ENCODE data around the gene DNMBP. TPM values are rescaled to one million over a fixed set of nuclear protein-coding genes. Genes with fewer than 3 reads are reported as not detected.
"Not testable (repeated sequence)": the region's sequence is repeated elsewhere in the genome, so short reads cannot be mapped to it uniquely, and the experiment has no call there.

DNMBP gene
- total RNA-seq, 2 donors from 2014 or later: 4.1 to 4.3 TPM

DNA sequence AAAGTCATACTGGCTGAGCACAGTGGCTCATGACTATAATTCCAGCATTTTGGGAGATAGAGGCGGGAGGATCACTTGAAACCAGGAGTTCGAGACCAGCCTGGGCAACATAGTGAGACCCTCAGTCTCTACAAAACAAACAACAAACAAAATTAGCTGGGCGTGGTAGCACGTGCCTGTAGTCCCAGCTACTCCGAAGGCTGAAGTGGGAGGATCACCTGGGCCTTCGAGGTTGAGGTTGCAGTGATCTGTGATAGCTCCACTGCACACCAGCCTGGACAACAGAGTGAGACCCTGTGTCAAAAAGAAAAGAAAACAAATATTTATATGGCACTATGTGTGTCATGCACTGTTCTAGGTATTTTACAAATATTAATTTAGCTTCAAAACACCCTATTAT lies 94.3 kb downstream of the DNMBP start:
- ATAC-seq: no peak
- DNase-seq (ENCODE audit: low spot score): no peak
- H3K27ac Mint-ChIP-seq: no peak overlapping the region
- H3K27me3 Mint-ChIP-seq: no peaks in the 10 kb centered on the region
- H3K36me3 Mint-ChIP-seq: no peaks in the 10 kb centered on the region
- H3K4me3 Mint-ChIP-seq: no peak overlapping the region
- no peaks in the 10 kb centered on the region for H3K4me1 Mint-ChIP-seq (ENCODE audit: low read depth in 2 of 2)
- H3K9me3 Mint-ChIP-seq: no peaks in the 10 kb centered on the region

DNA sequence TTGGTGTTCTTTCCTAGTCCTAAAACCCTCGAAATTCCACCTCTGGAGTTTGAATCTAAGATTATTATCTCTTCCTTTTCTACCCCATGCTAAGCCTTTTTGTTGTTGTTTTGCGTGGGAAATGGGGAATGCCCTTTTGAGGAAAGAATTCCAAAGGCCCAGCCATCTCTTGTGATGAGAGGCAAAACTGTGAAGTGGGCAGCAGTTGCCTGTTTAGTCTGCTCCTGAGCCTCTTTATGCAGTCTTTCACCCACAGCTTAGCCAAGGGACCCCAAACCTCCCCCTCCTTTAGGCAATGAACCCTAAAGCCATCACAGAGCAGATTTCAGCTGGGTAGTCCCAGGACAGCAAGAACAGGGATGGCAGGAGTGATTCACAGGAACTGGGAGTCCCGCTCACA lies 95.5 kb downstream of the DNMBP start:
- Mint-ChIP-seq H3K4me1 (ENCODE audit: low read depth in 2 of 2) (peaks cover 2% of the 10 kb centered on the region in 2 donors), H3K36me3 (no peaks in the 10 kb centered on the region), H3K4me3 (no peak overlapping the region), H3K9me3 (no peaks in the 10 kb centered on the region), H3K27ac (no peak overlapping the region), H3K27me3 (no peaks in the 10 kb centered on the region)
- DNase-seq (ENCODE audit: low spot score): no peak
- ATAC-seq: no peak

DNA sequence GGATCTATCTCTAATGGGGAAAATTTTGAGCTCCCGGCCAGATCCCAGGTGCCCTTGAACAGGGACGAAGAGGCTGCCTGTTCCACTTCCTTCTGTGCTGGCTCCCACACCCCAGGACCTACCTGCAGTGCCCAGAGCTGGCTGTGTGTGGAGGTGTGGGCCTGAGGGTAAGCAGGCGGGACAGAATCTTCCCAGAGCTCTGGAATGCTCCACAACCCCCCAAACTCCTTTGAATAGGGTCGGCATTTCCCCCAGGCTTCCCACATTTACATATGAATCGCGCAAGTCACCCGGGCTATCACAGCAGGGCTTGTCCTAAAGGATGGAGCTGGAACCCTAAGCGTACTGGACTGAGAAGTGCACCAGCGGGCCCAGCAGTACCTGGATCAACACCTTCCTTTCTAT lies 95.9 kb downstream of the DNMBP start:
- peaks cover 6% of the 10 kb centered on the region in 2 donors for H3K4me1 Mint-ChIP-seq (ENCODE audit: low read depth in 2 of 2)
- H3K4me3 Mint-ChIP-seq: no peak overlapping the region
- H3K9me3 Mint-ChIP-seq: no peaks in the 10 kb centered on the region
- H3K27me3 Mint-ChIP-seq: no peaks in the 10 kb centered on the region
- no peak overlapping the region for H3K27ac Mint-ChIP-seq
- no peaks in the 10 kb centered on the region for H3K36me3 Mint-ChIP-seq
- no peak for DNase-seq (ENCODE audit: low spot score)
- no peak for ATAC-seq

DNA sequence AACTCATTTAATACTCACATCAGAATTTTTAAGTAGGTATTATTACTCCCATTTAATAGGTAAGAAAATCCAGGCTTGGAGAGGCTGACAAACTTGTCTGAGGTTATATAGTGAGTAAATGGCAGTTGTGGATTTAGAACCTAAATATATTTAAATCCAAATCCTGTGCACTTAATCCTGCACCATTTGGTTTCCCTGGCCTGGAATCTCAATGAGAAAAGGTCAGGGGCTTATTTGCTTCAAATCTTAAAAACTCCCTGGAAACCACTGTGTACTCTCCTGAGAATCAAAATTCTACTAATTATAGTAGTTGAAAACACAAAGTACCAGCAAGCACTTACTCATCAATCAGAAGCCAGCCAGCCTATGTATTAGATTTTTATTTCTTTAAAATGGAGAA lies 97.7 kb downstream of the DNMBP start:
- Mint-ChIP-seq H3K27me3 (no peaks in the 10 kb centered on the region), H3K36me3 (peaks cover 5% of the 10 kb centered on the region), H3K4me1 (ENCODE audit: low read depth in 2 of 2) (peaks cover 8 to 17% of the 10 kb centered on the region in 2 donors), H3K4me3 (no peak overlapping the region), H3K27ac (no peak overlapping the region), H3K9me3 (no peaks in the 10 kb centered on the region)
- DNase-seq (ENCODE audit: low spot score) (no peak), ATAC-seq (no peak)

GRCh38 chr10:99908512-99908911 lies 101.2 kb downstream of the DNMBP start:
- Mint-ChIP-seq H3K36me3 (peaks cover 5% of the 10 kb centered on the region), H3K27me3 (no peaks in the 10 kb centered on the region), H3K9me3 (no peaks in the 10 kb centered on the region), H3K4me3 (peak overlapping the region; percentile 16), H3K27ac (peak overlapping the region in 1 of 2 donors; percentile 38), H3K4me1 (ENCODE audit: low read depth in 2 of 2) (peaks cover 8 to 19% of the 10 kb centered on the region in 2 donors)
- DNase-seq (ENCODE audit: low spot score) (no peak), ATAC-seq (peak; percentile 43 to 60)

- Mint-ChIP-seq H3K9me3 (no peaks in the 10 kb centered on the region), H3K4me1 (ENCODE audit: low read depth in 2 of 2) (peaks cover 8 to 20% of the 10 kb centered on the region in 2 donors), H3K27me3 (no peaks in the 10 kb centered on the region), H3K27ac (no peak overlapping the region), H3K36me3 (peaks cover 5% of the 10 kb centered on the region), H3K4me3 (no peak overlapping the region)
- ATAC-seq (no peak), DNase-seq (ENCODE audit: low spot score) (no peak)
Measured at GRCh38 chr10:99906470-99906869, 103.3 kb downstream of the DNMBP start.

DNA sequence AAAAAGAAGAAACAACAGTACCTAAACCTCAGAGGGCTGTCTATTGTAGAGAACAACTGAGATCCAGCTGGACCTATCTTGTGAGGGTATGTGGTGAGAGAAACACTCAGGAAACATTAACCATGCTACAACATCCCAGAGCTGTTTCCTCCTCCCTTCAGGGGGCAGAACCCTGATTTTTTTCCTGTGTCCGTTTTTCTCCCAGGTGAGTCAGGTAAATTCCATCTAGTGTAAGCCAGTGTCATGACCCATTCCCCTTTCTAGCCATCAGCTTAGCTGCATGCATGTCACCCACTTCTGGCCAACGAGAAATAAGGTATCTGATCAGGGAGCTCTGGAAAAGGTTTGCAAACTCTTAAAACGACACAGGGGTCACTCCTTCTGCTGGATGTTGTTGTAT lies 103.8 kb downstream of the DNMBP start:
- no peak for ATAC-seq
- Mint-ChIP-seq H3K9me3 (no peaks in the 10 kb centered on the region), H3K36me3 (peaks cover 5% of the 10 kb centered on the region), H3K4me3 (no peak overlapping the region), H3K27me3 (no peaks in the 10 kb centered on the region), H3K4me1 (ENCODE audit: low read depth in 2 of 2) (peaks cover 8 to 20% of the 10 kb centered on the region in 2 donors), H3K27ac (no peak overlapping the region)
- DNase-seq (ENCODE audit: low spot score): no peak

DNA sequence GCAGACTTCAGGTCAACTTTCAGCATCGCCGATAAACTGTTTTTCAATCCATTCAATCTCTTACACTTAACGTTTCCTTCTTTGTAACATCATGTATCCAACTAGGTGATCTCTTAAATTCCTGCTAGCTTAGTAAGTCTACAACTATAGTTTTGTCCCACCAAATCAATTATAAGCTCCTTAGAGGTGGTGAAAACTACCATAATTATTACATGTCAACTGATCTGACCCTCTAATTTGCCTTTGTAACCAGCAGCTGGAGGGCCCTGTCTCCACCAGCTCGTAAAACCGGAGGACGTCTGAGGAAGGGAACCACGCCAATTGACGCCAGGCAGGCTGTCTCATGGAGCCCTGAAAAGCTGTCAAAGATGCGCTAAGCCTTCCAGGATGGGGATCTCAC lies 113.9 kb downstream of the DNMBP start:
- peaks cover 16% of the 10 kb centered on the region for H3K36me3 Mint-ChIP-seq
- no peaks in the 10 kb centered on the region for H3K4me1 Mint-ChIP-seq (ENCODE audit: low read depth in 2 of 2)
- DNase-seq (ENCODE audit: low spot score) (no peak), ATAC-seq (no peak)
- H3K4me3 Mint-ChIP-seq: no peak overlapping the region
- no peaks in the 10 kb centered on the region for H3K9me3 Mint-ChIP-seq
- no peaks in the 10 kb centered on the region for H3K27me3 Mint-ChIP-seq
- no peak overlapping the region for H3K27ac Mint-ChIP-seq

DNA sequence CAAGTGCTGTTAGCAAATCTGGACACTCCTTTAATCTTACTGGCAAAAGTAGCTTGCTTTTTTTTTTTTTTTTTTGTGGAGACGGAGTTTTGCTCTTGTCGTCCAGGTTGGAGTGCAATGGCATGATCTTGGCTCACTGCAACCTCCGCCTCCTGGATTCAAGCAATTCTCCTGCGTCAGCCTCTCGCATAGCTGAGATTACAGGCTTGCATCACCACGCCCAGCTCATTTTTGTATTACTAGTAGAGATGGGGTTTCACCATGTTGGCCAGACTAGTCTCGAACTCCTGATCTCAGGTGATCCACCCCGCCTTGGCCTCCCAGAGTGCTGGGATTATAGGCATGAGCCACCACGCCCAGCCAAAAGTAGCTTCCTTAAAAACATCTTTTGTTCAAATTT lies 114.7 kb downstream of the DNMBP start:
- not testable (repeated sequence) for ATAC-seq; H3K27ac Mint-ChIP-seq; H3K4me1 Mint-ChIP-seq (ENCODE audit: low read depth in 2 of 2); H3K4me3 Mint-ChIP-seq; DNase-seq (ENCODE audit: low spot score); H3K27me3 Mint-ChIP-seq; H3K9me3 Mint-ChIP-seq
- H3K36me3 Mint-ChIP-seq: peaks cover 16% of the 10 kb centered on the region

GRCh38 chr10:99894613-99895012 lies 115.1 kb downstream of the DNMBP start:
- peaks cover 16% of the 10 kb centered on the region for H3K36me3 Mint-ChIP-seq

GRCh38 chr10:99888622-99889021 lies 121.1 kb downstream of the DNMBP start:
- H3K27ac Mint-ChIP-seq: no peak overlapping the region
- H3K4me1 Mint-ChIP-seq (ENCODE audit: low read depth in 2 of 2): no peaks in the 10 kb centered on the region
- ATAC-seq: no peak
- no peaks in the 10 kb centered on the region for H3K9me3 Mint-ChIP-seq
- H3K36me3 Mint-ChIP-seq: peaks cover 5% of the 10 kb centered on the region
- H3K27me3 Mint-ChIP-seq: no peaks in the 10 kb centered on the region
- H3K4me3 Mint-ChIP-seq: no peak overlapping the region
- no peak for DNase-seq (ENCODE audit: low spot score)

More at GRCh38 chr10:99894613-99895012, 115.1 kb downstream of the DNMBP start:
- H3K9me3 Mint-ChIP-seq: no peaks in the 10 kb centered on the region
- no peak for DNase-seq (ENCODE audit: low spot score)
- H3K4me1 Mint-ChIP-seq (ENCODE audit: low read depth in 2 of 2): no peaks in the 10 kb centered on the region
- H3K27ac Mint-ChIP-seq: no peak overlapping the region
- H3K4me3 Mint-ChIP-seq: no peak overlapping the region
- no peak for ATAC-seq
- no peaks in the 10 kb centered on the region for H3K27me3 Mint-ChIP-seq

DNA sequence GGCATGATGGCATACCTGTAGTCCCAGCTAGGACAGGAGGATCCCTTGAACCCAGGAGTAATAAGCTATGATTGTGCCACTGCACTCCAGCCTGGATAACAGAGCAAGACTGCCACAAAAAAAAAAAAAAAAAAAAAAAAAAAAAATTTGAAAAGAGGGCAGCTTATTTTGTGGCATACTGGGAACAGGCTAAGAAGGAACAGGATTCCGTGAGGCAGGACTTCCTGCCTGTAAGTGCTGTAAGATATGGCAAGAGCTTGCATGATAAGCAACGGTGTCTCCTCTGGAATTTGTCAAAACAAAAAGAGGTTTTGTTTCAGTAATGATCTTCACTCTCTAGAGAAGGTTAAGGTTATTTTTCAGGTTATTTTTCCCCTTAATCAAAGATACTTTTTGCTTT lies 126.2 kb downstream of the DNMBP start:
- ATAC-seq (no peak), DNase-seq (ENCODE audit: low spot score) (no peak)
- Mint-ChIP-seq H3K9me3 (no peaks in the 10 kb centered on the region), H3K4me1 (ENCODE audit: low read depth in 2 of 2) (no peaks in the 10 kb centered on the region), H3K4me3 (no peak overlapping the region), H3K27ac (no peak overlapping the region), H3K36me3 (peaks cover 5% of the 10 kb centered on the region), H3K27me3 (no peaks in the 10 kb centered on the region)

GRCh38 chr10:99881371-99881770 lies 128.4 kb downstream of the DNMBP start:
- Mint-ChIP-seq H3K36me3 (peaks cover 11% of the 10 kb centered on the region), H3K4me3 (no peak overlapping the region), H3K9me3 (no peaks in the 10 kb centered on the region), H3K27ac (no peak overlapping the region), H3K4me1 (ENCODE audit: low read depth in 2 of 2) (no peaks in the 10 kb centered on the region), H3K27me3 (no peaks in the 10 kb centered on the region)
- DNase-seq (ENCODE audit: low spot score) (no peak), ATAC-seq (no peak)

GRCh38 chr10:99880080-99880835 lies 129.5 kb downstream of the DNMBP start:
- ATAC-seq: no peak
- Mint-ChIP-seq H3K9me3 (no peaks in the 10 kb centered on the region), H3K4me1 (ENCODE audit: low read depth in 2 of 2) (no peaks in the 10 kb centered on the region), H3K27me3 (no peaks in the 10 kb centered on the region), H3K27ac (no peak overlapping the region), H3K36me3 (peaks cover 15% of the 10 kb centered on the region), H3K4me3 (no peak overlapping the region)
- no peak for DNase-seq (ENCODE audit: low spot score)

- Mint-ChIP-seq H3K4me1 (ENCODE audit: low read depth in 2 of 2) (peaks cover under 1 to 10% of the 10 kb centered on the region in 2 donors), H3K27ac (no peak overlapping the region), H3K9me3 (no peaks in the 10 kb centered on the region), H3K36me3 (peaks cover 15% of the 10 kb centered on the region), H3K4me3 (no peak overlapping the region), H3K27me3 (peaks cover 3 to 21% of the 10 kb centered on the region in 2 donors)
- DNase-seq (ENCODE audit: low spot score) (no peak), ATAC-seq (no peak)
Measured at GRCh38 chr10:99875473-99875872, 134.3 kb downstream of the DNMBP start.

Data from natural killer cell treated with Interleukin-12 subunit alpha and Interleukin-12 subunit beta and Interleukin-15 and Interleukin-18, amount 100 ng/mL, for 72 hours (primary cell).